Neuronal stem cell (in vitro differentiated cells): ENCODE measurements around the gene GAK.

Experiments
- DNase-seq: peaks from one replicate; pipeline ENCODE4 v3.0.0-alpha.2; 2013; ENCODE audit warnings: low spot score
- H2AFZ ChIP-seq: one replicate; pipeline ENCODE4 v1.6.1; 2013; ENCODE audit warnings: mild to moderate bottlenecking, low read length, inconsistent platforms
- H2AK5ac ChIP-seq: 2 replicates; pipeline ENCODE4 v1.6.1; 2013; ENCODE audit warnings: low read depth, mild to moderate bottlenecking, inconsistent platforms, low read length, moderate library complexity, mixed read lengths
- H2BK120ac ChIP-seq: 2 replicates; pipeline ENCODE4 v1.6.1; 2013; ENCODE audit warnings: low read depth, mild to moderate bottlenecking, inconsistent platforms, low read length, moderate library complexity, mixed read lengths
- H2BK12ac ChIP-seq: one replicate; pipeline ENCODE4 v1.6.1; 2013; ENCODE audit warnings: low read length, inconsistent platforms
- H2BK15ac ChIP-seq: 2 replicates; pipeline ENCODE4 v1.6.1; 2013; ENCODE audit warnings: mild to moderate bottlenecking, low read length, inconsistent platforms, mixed read lengths
- H2BK5ac ChIP-seq: one replicate; pipeline ENCODE4 v1.6.1; 2013; ENCODE audit warnings: inconsistent platforms, mild to moderate bottlenecking, low read length, moderate library complexity
- H3K14ac ChIP-seq: one replicate; pipeline ENCODE4 v1.6.1; 2013; ENCODE audit warnings: low read length, inconsistent platforms
- H3K18ac ChIP-seq: 2 replicates; pipeline ENCODE4 v1.6.1; 2013; ENCODE audit warnings: low read length, inconsistent platforms
- H3K23ac ChIP-seq: 2 replicates; pipeline ENCODE4 v1.6.1; 2013; ENCODE audit warnings: low read depth, mild to moderate bottlenecking, mixed read lengths, low read length, inconsistent platforms; ENCODE audit not compliant: poor library complexity
- H3K27ac ChIP-seq: replicated peaks from 3 replicates; pipeline ENCODE4 v1.5.1; 2013; ENCODE audit warnings: low read length, inconsistent platforms
- H3K27me3 ChIP-seq, 3 experiments: 2 replicates each; pipeline ENCODE4 v1.6.1; 2013; ENCODE audit warnings: low read length in 3 of 3, mild to moderate bottlenecking in 2 of 3, inconsistent platforms in 1 of 3, low read depth in 1 of 3, mixed read lengths in 1 of 3, moderate library complexity in 1 of 3; ENCODE audit not compliant: control insufficient read depth in 3 of 3, insufficient read depth in 3 of 3
- H3K36me3 ChIP-seq, 2 donors: replicated peaks in 1 of 2; 2 replicates each; pipeline ENCODE4 v1.6.1; 2013; ENCODE audit warnings: low read length in 2 of 2; ENCODE audit not compliant: control insufficient read depth in 2 of 2, insufficient read depth in 2 of 2
- H3K4ac ChIP-seq: 2 replicates; pipeline ENCODE4 v1.6.1; 2013; ENCODE audit warnings: inconsistent platforms, mild to moderate bottlenecking, low read length, moderate library complexity
- H3K4me1 ChIP-seq, 2 donors: 1 replicate in 1 of 2; 2 replicates in 1 of 2; pipeline ENCODE4 v1.6.1; 2013; ENCODE audit warnings: low read length in 2 of 2, low read depth in 1 of 2; ENCODE audit not compliant: control insufficient read depth in 2 of 2, insufficient read depth in 1 of 2
- H3K4me2 ChIP-seq: one replicate; pipeline ENCODE4 v1.6.1; 2013; ENCODE audit warnings: mild to moderate bottlenecking, low read length, inconsistent platforms; ENCODE audit not compliant: insufficient read depth, poor library complexity, severe bottlenecking
- H3K4me3 ChIP-seq, 2 donors: 2 replicates each; pipeline ENCODE4 v1.5.1; 2013; ENCODE audit warnings: low read length in 2 of 2, mild to moderate bottlenecking in 2 of 2, inconsistent platforms in 1 of 2, moderate library complexity in 1 of 2
- H3K79me1 ChIP-seq: one replicate; pipeline ENCODE4 v1.6.1; 2013; ENCODE audit warnings: low read depth, mild to moderate bottlenecking, inconsistent platforms, low read length, moderate library complexity
- H3K9ac ChIP-seq: one replicate; pipeline ENCODE4 v1.6.1; 2013; ENCODE audit warnings: mild to moderate bottlenecking, low read depth, low read length, inconsistent platforms; ENCODE audit not compliant: poor library complexity
- H3K9me3 ChIP-seq, 2 donors: replicated peaks in 1 of 2; 2 replicates each; pipeline versions ENCODE3 to v1.6.1; 2013; ENCODE audit warnings: low read length in 2 of 2, mild to moderate bottlenecking in 2 of 2, inconsistent platforms in 1 of 2, low read depth in 1 of 2, mixed read lengths in 1 of 2, moderate library complexity in 1 of 2; ENCODE audit not compliant: control insufficient read depth in 2 of 2, insufficient read depth in 1 of 2
- H4K8ac ChIP-seq: one replicate; pipeline ENCODE4 v1.6.1; 2013; ENCODE audit warnings: low read depth, mild to moderate bottlenecking, inconsistent platforms, low read length, moderate library complexity
- H4K91ac ChIP-seq: one replicate; pipeline ENCODE4 v1.6.1; 2013; ENCODE audit warnings: low read length, low read depth, mild to moderate bottlenecking, inconsistent platforms; ENCODE audit not compliant: poor library complexity
- WGBS, 2 donors: extraction: QIAGEN DNeasy Blood & Tissue Kit; methylation state at CpG; one replicate each; pipeline ENCODE4 v1.1.7; 2013; ENCODE audit warnings: missing lambda C conversion rate in 2 of 2, mixed read lengths in 1 of 2; ENCODE audit not compliant: insufficient read length in 2 of 2, insufficient replicate concordance in 1 of 2; ENCODE audit errors: extremely low coverage in 2 of 2; 5-methylcytosine and 5-hydroxymethylcytosine counted together

GAK gene

GRCh38 chr4:968221-968620 lies 36.1 kb upstream of the GAK start:
- Histone ChIP-seq H3K4me1 (peaks cover 2 to 10% of the 10 kb centered on the region in 2 donors), H3K14ac (no peak overlapping the region), H4K8ac (no peak overlapping the region), H3K4me3 (no peak overlapping the region), H3K9ac (peak overlapping the region; percentile 60), H3K4me2 (no peak overlapping the region), H3K27ac (no peak overlapping the region), H3K27me3 (peaks cover 0 to 46% (median 14%) of the 10 kb centered on the region in 3 experiments), H2BK15ac (no peak overlapping the region), H3K9me3 (no peaks in the 10 kb centered on the region), H2AFZ (no peak overlapping the region), H3K23ac (peak overlapping the region; percentile 85), H3K4ac (no peak overlapping the region), H3K79me1 (peaks cover 3% of the 10 kb centered on the region), H2BK5ac (no peak overlapping the region), H4K91ac (no peak overlapping the region), H2BK120ac (no peak overlapping the region), H3K36me3 (peaks cover 2 to 10% of the 10 kb centered on the region in 2 donors), H2BK12ac (no peak overlapping the region), H3K18ac (no peak overlapping the region), H2AK5ac (peak overlapping the region; percentile 84)
- no peak for DNase-seq
- WGBS, 2 donors, result no CpG with 5 or more reads among the region's 24 CpGs

GRCh38 chr4:967113-968104 lies 35.3 kb upstream of the GAK start:
- no peak overlapping the region for H3K4me3 ChIP-seq
- H4K91ac ChIP-seq, result no peak overlapping the region
- no peak overlapping the region for H4K8ac ChIP-seq
- peaks cover 0 to 5% of the 10 kb centered on the region in 2 donors for H3K4me1 ChIP-seq
- H3K27me3 ChIP-seq, result peaks cover 0 to 39% (median 10%) of the 10 kb centered on the region in 3 experiments
- H3K9ac ChIP-seq, result peak overlapping the region; percentile 81
- H3K14ac ChIP-seq, result peak overlapping the region; percentile 82
- DNase-seq, result no peak
- H2AFZ ChIP-seq, result no peak overlapping the region
- no CpG with 5 or more reads among the region's 76 CpGs for WGBS, 2 donors
- no peak overlapping the region for H2BK120ac ChIP-seq
- peak overlapping the region; percentile 41 for H2BK12ac ChIP-seq
- H3K23ac ChIP-seq, result peak overlapping the region; percentile 20
- no peak overlapping the region for H3K27ac ChIP-seq
- peak overlapping the region; percentile 90 for H3K18ac ChIP-seq
- H3K4me2 ChIP-seq, result peak overlapping the region; percentile 49
- peaks cover 2 to 14% of the 10 kb centered on the region in 2 donors for H3K36me3 ChIP-seq
- no peak overlapping the region for H3K4ac ChIP-seq
- H2AK5ac ChIP-seq, result peak overlapping the region; percentile 63
- H2BK5ac ChIP-seq, result peak overlapping the region; percentile 53
- peaks cover 3% of the 10 kb centered on the region for H3K79me1 ChIP-seq
- no peaks in the 10 kb centered on the region for H3K9me3 ChIP-seq
- peak overlapping the region; percentile 49 for H2BK15ac ChIP-seq

GRCh38 chr4:966266-967112 lies 34.4 kb upstream of the GAK start:
- WGBS, 2 donors, result no CpG with 5 or more reads among the region's 48 CpGs
- Histone ChIP-seq H3K4me2 (no peak overlapping the region), H3K79me1 (peaks cover 3% of the 10 kb centered on the region), H3K14ac (peak overlapping the region; percentile 21), H4K8ac (no peak overlapping the region), H3K27me3 (peaks cover 0 to 32% (median 10%) of the 10 kb centered on the region in 3 experiments), H2BK120ac (no peak overlapping the region), H3K18ac (no peak overlapping the region), H3K4me1 (no peaks in the 10 kb centered on the region), H3K36me3 (peaks cover 2 to 21% of the 10 kb centered on the region in 2 donors), H2BK5ac (no peak overlapping the region), H3K9me3 (no peaks in the 10 kb centered on the region), H2AFZ (no peak overlapping the region), H3K23ac (peak overlapping the region; percentile 85), H2AK5ac (peak overlapping the region; percentile 37), H3K27ac (no peak overlapping the region), H2BK15ac (peak overlapping the region; percentile 49), H3K9ac (peak overlapping the region; percentile 60), H3K4ac (no peak overlapping the region), H4K91ac (no peak overlapping the region), H3K4me3 (no peak overlapping the region), H2BK12ac (peak overlapping the region; percentile 10)
- DNase-seq, result no peak
